ENCODE data around the gene MYH9. TPM values are rescaled to one million over a fixed set of nuclear protein-coding genes. Genes with fewer than 3 reads are reported as not detected.

Gene MYH9
- total and polyA plus RNA-seq, 4 donors, result 32.3 to 150 (median 98.7) TPM

- no peak for DNase-seq (ENCODE audit: low spot score)
- Histone ChIP-seq H3K9ac (ENCODE audit: low read depth in 1 of 2, low read length in 2 of 2) (peak overlapping the region; percentile 87 to 97), H3K4me3 (ENCODE audit: low read depth in 1 of 3, low read length in 3 of 3) (peak overlapping the region; percentile 82 to 100 (median 91)), H3K9me3 (ENCODE audit: control insufficient read depth in 4 of 4, low read length in 3 of 4) (no peaks in the 10 kb centered on the region), H3K27ac (ENCODE audit: low read depth in 1 of 2, low read length in 2 of 2) (peak overlapping the region; percentile 93 to 100), H3K36me3 (ENCODE audit: control insufficient read depth in 4 of 4, insufficient read depth in 3 of 4, low read depth in 1 of 4, low read length in 3 of 4) (peaks cover 0 to 1% (median 0%) of the 10 kb centered on the region in 4 donors), H3K27me3 (ENCODE audit: control insufficient read depth in 4 of 4, insufficient read depth in 4 of 4, low read length in 3 of 4) (no peaks in the 10 kb centered on the region), H3K4me1 (ENCODE audit: control insufficient read depth in 4 of 4, insufficient read depth in 4 of 4, low read length in 3 of 4) (peaks cover 1 to 32% (median 26%) of the 10 kb centered on the region in 4 donors)
- TF ChIP-seq ZBTB33 (IDR thresholded peaks at IDR 0.05) (peak; percentile 43), MAX (IDR thresholded peaks at IDR 0.05) (peak; percentile 68), RXRA (IDR thresholded peaks at IDR 0.05) (peak; percentile 55 to 86), TAF1 (conservative IDR thresholded peaks at IDR 0.05) (no peak), RAD21 (IDR thresholded peaks at IDR 0.05) (peak; percentile 56 to 57), FOXA2 (IDR thresholded peaks at IDR 0.05) (peak; percentile 67), GABPA (IDR thresholded peaks at IDR 0.05 in 1 of 2, conservative IDR thresholded peaks at IDR 0.05 in 1 of 2) (peak in 1 of 2 donors; percentile 53), SP1 (IDR thresholded peaks at IDR 0.05) (peak; percentile 50), REST (IDR thresholded peaks at IDR 0.05) (no peak), FOXA1 (IDR thresholded peaks at IDR 0.05) (peak; percentile 31), CTCF (IDR thresholded peaks at IDR 0.05; ENCODE audit: low read depth, low read length, missing input control) (no peak), HNF4A (conservative IDR thresholded peaks at IDR 0.05) (peak; percentile 61 to 82), HNF4G (IDR thresholded peaks at IDR 0.05) (peak; percentile 6), EGR1 (IDR thresholded peaks at IDR 0.05; ENCODE audit: low read depth in 2 of 2) (no peak), JUND (IDR thresholded peaks at IDR 0.05) (peak; percentile 23 to 78), YY1 (IDR thresholded peaks at IDR 0.05) (no peak), NR2F2 (IDR thresholded peaks at IDR 0.05) (no peak)
- TF ChIP-seq, protein P1, sequence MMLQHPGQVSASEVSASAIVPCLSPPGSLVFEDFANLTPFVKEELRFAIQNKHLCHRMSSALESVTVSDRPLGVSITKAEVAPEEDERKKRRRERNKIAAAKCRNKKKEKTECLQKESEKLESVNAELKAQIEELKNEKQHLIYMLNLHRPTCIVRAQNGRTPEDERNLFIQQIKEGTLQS (IDR thresholded peaks at IDR 0.05), result peak; percentile 21
- WGBS, result 4% methylated on average over 12 of the region's 12 CpGs
Observed at GRCh38 chr22:36385491-36386350, 2.0 kb downstream of the MYH9 start.
